K562 (cell line): ENCODE measurements around the gene ZMYM4. TPM values are rescaled to one million over a fixed set of nuclear protein-coding genes. Genes with fewer than 3 reads are reported as not detected.

Source experiments
- BHLHE40 ChIP-seq: IDR thresholded peaks from 2 replicates; pipeline ENCODE4 v1.6.1; 2011; ENCODE audit warnings: low read length, improper control_type of control experiment
- E2F3 ChIP-seq: fragments of 250-450 bp; sonication (Bioruptor Pico); IDR thresholded peaks from 2 replicates; pipeline ENCODE4 v1.4.0; 2020; ENCODE audit warnings: mild to moderate bottlenecking
- ELF2 ChIP-seq: fragments of 250-450 bp; sonication (Bioruptor Pico); IDR thresholded peaks from 2 replicates; pipeline ENCODE4 v1.5.0; 2021; ENCODE audit warnings: mild to moderate bottlenecking
- ERF ChIP-seq: fragments of 450-650 bp; formaldehyde crosslinking; IDR thresholded peaks from 2 replicates; pipeline ENCODE4 v1.4.0; 2020; ENCODE audit warnings: mild to moderate bottlenecking, mixed read lengths
- EWSR1 ChIP-seq: fragments of 450-650 bp; IDR thresholded peaks from 2 replicates; pipeline ENCODE4 v1.6.1; 2018; ENCODE audit warnings: borderline replicate concordance, mild to moderate bottlenecking, low read depth, moderate library complexity; ENCODE audit not compliant: partially characterized antibody
- GTF2A2 ChIP-seq: IDR thresholded peaks from 2 replicates; pipeline ENCODE4 v1.6.1; 2016; ENCODE audit warnings: mild to moderate bottlenecking, missing genetic modification characterization, missing compliant biosample characterization
- HMG20A ChIP-seq: fragments of 450-650 bp; formaldehyde crosslinking; conservative IDR thresholded peaks from 2 replicates; pipeline ENCODE4 v1.4.0; 2020; ENCODE audit warnings: mild to moderate bottlenecking, mixed read lengths
- PHB ChIP-seq: fragments of 250-450 bp; sonication (Bioruptor Pico); IDR thresholded peaks from 2 replicates; pipeline ENCODE4 v1.5.0; 2021
- RFX1 ChIP-seq: fragments of 450-650 bp; IDR thresholded peaks from 2 replicates; pipeline ENCODE4 v1.6.1; 2016; ENCODE audit warnings: mild to moderate bottlenecking, moderate library complexity
- SMC3 ChIP-seq: conservative IDR thresholded peaks from 2 replicates; pipeline ENCODE4 v1.6.1; 2011; ENCODE audit warnings: low read depth, low read length, improper control_type of control experiment; ENCODE audit not compliant: insufficient read depth
- TAF15 ChIP-seq: fragments of 200-400 bp; formaldehyde crosslinking; IDR thresholded peaks from 2 replicates; pipeline ENCODE4 v1.6.1; 2017; ENCODE audit warnings: mild to moderate bottlenecking, low read depth, low read length, moderate library complexity
- TAF7 ChIP-seq: fragments of 450-650 bp; IDR thresholded peaks from 2 replicates; pipeline ENCODE4 v1.6.1; 2016; ENCODE audit warnings: missing genetic modification characterization, missing compliant biosample characterization
- TBL1XR1 ChIP-seq, 2 experiments: IDR thresholded peaks; 2 replicates each; pipeline ENCODE4 v1.6.1; 2012; ENCODE audit warnings: improper control_type of control experiment in 2 of 2, low read length in 2 of 2, mild to moderate bottlenecking in 1 of 2
- XRCC5 ChIP-seq: fragments of 200-400 bp; formaldehyde crosslinking; IDR thresholded peaks from 2 replicates; pipeline ENCODE4 v1.6.1; 2017; ENCODE audit warnings: low read depth, mild to moderate bottlenecking, low read length
- ZFP30 ChIP-seq: fragments of 250-450 bp; sonication (Bioruptor Pico); IDR thresholded peaks from 2 replicates; pipeline ENCODE4 v1.8.0; 2022; ENCODE audit warnings: moderate library complexity, mild to moderate bottlenecking, inconsistent platforms, borderline replicate concordance
- ZNF197 ChIP-seq: fragments of 200-800 bp; sonication (Bioruptor generic); IDR thresholded peaks from 2 replicates; pipeline ENCODE4 v1.6.1; 2016; ENCODE audit warnings: low read depth, missing genetic modification characterization, missing compliant biosample characterization
- ZNF707 ChIP-seq: fragments of 250-450 bp; sonication (Bioruptor Pico); conservative IDR thresholded peaks from 2 replicates; pipeline ENCODE4 v1.8.0; 2022; ENCODE audit warnings: inconsistent platforms, mild to moderate bottlenecking, moderate library complexity
- ZNF76 ChIP-seq: fragments of 250-450 bp; sonication (Bioruptor Pico); IDR thresholded peaks from 2 replicates; pipeline ENCODE4 v1.4.0; 2020; ENCODE audit warnings: mild to moderate bottlenecking, moderate library complexity, borderline replicate concordance
- polyA plus RNA-seq, 8 experiments: library from polyadenylated mRNA; depleted of rRNA in 4 of 8; stranded (reverse) in 5 of 8; unstranded in 3 of 8; fragments of >200 nt; fragmentation: Nextera tagmentation in 2 of 8; fragmentation: Illumina TruSeq in 1 of 8; extraction: Ambion mirVana in 2 of 8; extraction: Trizol in 1 of 8; gene quantifications; 2 replicates each; pipeline versions ENCODE4 v1.2.1 to v1.2.3, GENCODE V29; 2011 to 2014; ENCODE audit warnings: inconsistent platforms in 1 of 8, missing spikeins in 1 of 8
- total RNA-seq, 7 experiments: library from RNA; depleted of rRNA in 6 of 7; stranded (reverse); fragments of >200 nt in 6 of 7; fragmentation: Illumina TruSeq in 2 of 7; extraction: Trizol in 2 of 7; gene quantifications; 2 replicates each; pipeline versions ENCODE4 v1.2.1 to v1.2.3, GENCODE V29; 2011 to 2021; ENCODE audit warnings: low replicate concordance in 1 of 7
- TF ChIP-seq, protein P1 (sequence below): fragments of 250-450 bp; sonication (Bioruptor Pico); IDR thresholded peaks from 2 replicates; pipeline ENCODE4 v1.4.0; 2020; ENCODE audit warnings: mild to moderate bottlenecking, moderate library complexity

ZMYM4 gene
- total and polyA plus RNA-seq, 9 of the 15 experiments (the other 6 are each of a cell fraction or from before 2014, with no cell fraction given), result 15.2 to 77.2 (median 63.3) TPM

DNA sequence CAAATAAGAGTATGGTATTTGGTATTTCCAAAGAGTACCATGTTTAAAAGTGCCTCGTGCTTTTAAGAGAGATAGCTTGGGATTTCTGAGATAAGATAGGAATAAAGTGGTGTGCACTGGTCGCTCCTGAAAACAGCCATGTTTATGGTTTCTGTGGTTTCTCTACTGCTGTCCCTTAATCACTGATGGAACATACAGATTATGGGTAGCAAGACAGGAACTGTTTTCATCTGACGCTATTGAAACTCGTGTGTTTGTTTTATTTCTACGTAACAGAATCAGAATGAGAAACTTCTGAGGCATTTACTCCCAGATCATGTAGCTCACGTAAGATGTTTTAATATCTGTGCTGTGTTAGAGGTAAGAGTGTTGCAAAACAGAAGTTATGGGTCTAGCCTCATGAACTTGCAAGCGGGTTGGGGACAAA, 162.7 kb downstream of the ZMYM4 start (continued):
- TF ChIP-seq, protein P1, sequence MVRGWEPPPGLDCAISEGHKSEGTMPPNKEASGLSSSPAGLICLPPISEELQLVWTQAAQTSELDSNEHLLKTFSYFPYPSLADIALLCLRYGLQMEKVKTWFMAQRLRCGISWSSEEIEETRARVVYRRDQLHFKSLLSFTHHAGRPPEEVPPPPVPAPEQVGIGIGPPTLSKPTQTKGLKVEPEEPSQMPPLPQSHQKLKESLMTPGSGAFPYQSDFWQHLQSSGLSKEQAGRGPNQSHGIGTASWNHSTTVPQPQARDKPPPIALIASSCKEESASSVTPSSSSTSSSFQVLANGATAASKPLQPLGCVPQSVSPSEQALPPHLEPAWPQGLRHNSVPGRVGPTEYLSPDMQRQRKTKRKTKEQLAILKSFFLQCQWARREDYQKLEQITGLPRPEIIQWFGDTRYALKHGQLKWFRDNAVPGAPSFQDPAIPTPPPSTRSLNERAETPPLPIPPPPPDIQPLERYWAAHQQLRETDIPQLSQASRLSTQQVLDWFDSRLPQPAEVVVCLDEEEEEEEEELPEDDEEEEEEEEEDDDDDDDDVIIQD (CRISPR knock-in tag), result no peak
- TF ChIP-seq PHB (no peak), RFX1 (no peak), ELF2 (CRISPR knock-in tag) (0 out of 2 replicates have a peak, but pooled peaks have one; percentile 71), EWSR1 (no peak), XRCC5 (no peak), ERF (CRISPR knock-in tag) (no peak), TAF15 (no peak), GTF2A2 (tag) (no peak), TBL1XR1 (IDR thresholded peaks at IDR 0.05; ENCODE audit: low read length in 2 of 2) (no peak), ZNF76 (CRISPR knock-in tag) (no peak), TAF7 (tag) (no peak), SMC3 (no peak), E2F3 (CRISPR knock-in tag) (no peak), ZNF197 (CRISPR knock-in tag) (no peak), ZFP30 (CRISPR knock-in tag) (no peak), HMG20A (CRISPR knock-in tag) (no peak), ZNF707 (CRISPR knock-in tag) (no peak), BHLHE40 (peak; percentile 67)
